Uterus (tissue), 4 donors: ENCODE data around the gene SYNJ2. TPM values are rescaled to one million over a fixed set of nuclear protein-coding genes. Genes with fewer than 3 reads are reported as not detected.

Experiments
- DNase-seq, 2 donors: peaks; one replicate each; pipeline ENCODE4 v3.0.0-alpha.2; 2019 to 2020
- H3K27ac ChIP-seq, 2 donors: fragments of 200-600 bp; sonication (generic); 1 replicate in 1 of 2; 2 replicates in 1 of 2; pipeline ENCODE4 v1.5.1; 2016 to 2018
- H3K27me3 ChIP-seq, 2 donors: fragments of 200-600 bp; sonication (generic); one replicate each; pipeline ENCODE4 v1.5.1; 2018 to 2019; ENCODE audit warnings: control low read depth in 1 of 2
- H3K36me3 ChIP-seq, 2 donors: fragments of 200-600 bp; sonication (generic); one replicate each; pipeline ENCODE4 v1.5.1; 2019; ENCODE audit warnings: control low read depth in 1 of 2
- H3K4me1 ChIP-seq, 2 donors: fragments of 200-600 bp; sonication (generic); one replicate each; pipeline ENCODE4 v1.5.1; 2018 to 2019; ENCODE audit warnings: control low read depth in 1 of 2
- H3K4me3 ChIP-seq, 2 donors: fragments of 200-600 bp; sonication (generic); 1 replicate in 1 of 2; 2 replicates in 1 of 2; pipeline ENCODE4 v1.5.1; 2018 to 2019; ENCODE audit warnings: mild to moderate bottlenecking in 1 of 2
- H3K9me3 ChIP-seq, 2 donors: fragments of 200-600 bp; sonication (generic); one replicate each; pipeline ENCODE4 v1.5.1; 2019; ENCODE audit warnings: control low read depth in 1 of 2
- POLR2A ChIP-seq, 2 donors: fragments of 450-650 bp; IDR thresholded peaks; one replicate each; pipeline ENCODE4 v1.6.1; 2016; ENCODE audit warnings: antibody characterized with exemption in 2 of 2, mild to moderate bottlenecking in 1 of 2, moderate library complexity in 1 of 2
- intact Hi-C: fragments of 100-400 bp; cut with DNase I; formaldehyde crosslinking; loops from one replicate; pipeline ENCODE4 v1.15.1; 2023; ENCODE audit warnings: low total_unique reads
- total RNA-seq, 4 donors: library from RNA; depleted of rRNA in 3 of 4; stranded (reverse); fragments of >200 nt in 3 of 4; gene quantifications; one replicate each; pipeline versions ENCODE4 v1.1.0 to v1.2.4, GENCODE V29; 2014 to 2023
- TF ChIP-seq, protein P1 (sequence below), 4 experiments: fragments of 200-600 bp in 2 of 4; fragments of 450-650 bp in 2 of 4; sonication (generic) in 2 of 4; IDR thresholded peaks; one replicate each; pipeline ENCODE4 v1.5.1; 2016 to 2019; ENCODE audit warnings: antibody characterized with exemption in 4 of 4, mild to moderate bottlenecking in 2 of 4, moderate library complexity in 1 of 4
- donor health status: DM: yes; HTN: yes; CAD: no.

SYNJ2 gene
- total RNA-seq, 4 donors from 2014 or later: 9.5 to 32.2 (median 13.5) TPM

- no peak for DNase-seq
- Histone ChIP-seq H3K27ac (peak overlapping the region in 1 of 2 donors; percentile 13), H3K4me3 (no peak overlapping the region), H3K27me3 (no peaks in the 10 kb centered on the region), H3K36me3 (no peaks in the 10 kb centered on the region), H3K4me1 (peaks cover 10 to 11% of the 10 kb centered on the region in 2 donors), H3K9me3 (no peaks in the 10 kb centered on the region)
- TF ChIP-seq, protein P1, sequence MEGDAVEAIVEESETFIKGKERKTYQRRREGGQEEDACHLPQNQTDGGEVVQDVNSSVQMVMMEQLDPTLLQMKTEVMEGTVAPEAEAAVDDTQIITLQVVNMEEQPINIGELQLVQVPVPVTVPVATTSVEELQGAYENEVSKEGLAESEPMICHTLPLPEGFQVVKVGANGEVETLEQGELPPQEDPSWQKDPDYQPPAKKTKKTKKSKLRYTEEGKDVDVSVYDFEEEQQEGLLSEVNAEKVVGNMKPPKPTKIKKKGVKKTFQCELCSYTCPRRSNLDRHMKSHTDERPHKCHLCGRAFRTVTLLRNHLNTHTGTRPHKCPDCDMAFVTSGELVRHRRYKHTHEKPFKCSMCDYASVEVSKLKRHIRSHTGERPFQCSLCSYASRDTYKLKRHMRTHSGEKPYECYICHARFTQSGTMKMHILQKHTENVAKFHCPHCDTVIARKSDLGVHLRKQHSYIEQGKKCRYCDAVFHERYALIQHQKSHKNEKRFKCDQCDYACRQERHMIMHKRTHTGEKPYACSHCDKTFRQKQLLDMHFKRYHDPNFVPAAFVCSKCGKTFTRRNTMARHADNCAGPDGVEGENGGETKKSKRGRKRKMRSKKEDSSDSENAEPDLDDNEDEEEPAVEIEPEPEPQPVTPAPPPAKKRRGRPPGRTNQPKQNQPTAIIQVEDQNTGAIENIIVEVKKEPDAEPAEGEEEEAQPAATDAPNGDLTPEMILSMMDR (IDR thresholded peaks at IDR 0.05): no peak
- TF ChIP-seq POLR2A (IDR thresholded peaks at IDR 0.05): no peak
- intact Hi-C loops: no loop called here
Measured at GRCh38 chr6:158008864-158009113, 27.1 kb downstream of the SYNJ2 start.

DNA sequence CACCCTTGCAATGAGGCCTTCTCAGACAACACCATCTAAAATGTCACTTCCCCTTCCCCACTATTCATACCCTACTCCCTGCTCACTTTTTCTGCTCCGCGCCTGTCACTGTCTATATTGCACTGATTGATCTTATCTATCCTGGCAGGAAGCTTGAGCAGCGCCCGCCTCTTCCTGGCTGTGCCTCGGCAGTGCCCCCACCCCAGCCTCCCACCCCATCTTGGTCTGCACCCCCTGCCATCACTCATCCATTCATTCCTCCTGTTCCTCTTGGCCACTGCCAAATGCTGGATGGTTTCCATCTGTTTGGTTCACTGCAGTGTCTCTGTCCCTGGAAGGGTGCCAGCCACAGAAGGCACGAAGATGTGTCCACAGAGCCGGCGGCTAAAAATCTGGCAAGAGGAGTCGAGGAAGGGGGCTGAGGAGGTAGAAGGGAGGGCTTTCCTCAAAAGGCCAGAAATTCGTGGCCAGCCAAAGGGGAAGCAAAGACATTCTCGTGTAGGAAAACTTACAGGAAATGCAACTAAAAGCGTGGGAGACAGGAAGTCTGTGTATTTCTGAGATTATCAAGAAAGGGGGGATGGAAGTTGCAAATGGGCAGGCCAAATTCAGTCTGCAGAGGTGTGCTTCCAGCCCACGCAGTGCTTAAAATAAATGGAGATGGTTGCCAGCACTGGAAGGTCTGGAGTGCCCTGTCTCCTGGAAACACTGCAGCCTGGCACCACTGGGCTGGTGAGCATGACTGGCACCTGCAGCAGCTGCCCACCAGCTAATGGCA lies 27.6 kb downstream of the SYNJ2 start:
- intact Hi-C loops: no loop called here
- Histone ChIP-seq H3K36me3 (no peaks in the 10 kb centered on the region), H3K27ac (peak overlapping the region; percentile 12 to 13), H3K27me3 (no peaks in the 10 kb centered on the region), H3K9me3 (no peaks in the 10 kb centered on the region), H3K4me3 (no peak overlapping the region), H3K4me1 (peaks cover 5 to 11% of the 10 kb centered on the region in 2 donors)
- TF ChIP-seq, protein P1 (IDR thresholded peaks at IDR 0.05): no peak
- TF ChIP-seq POLR2A (IDR thresholded peaks at IDR 0.05): no peak
- DNase-seq: peak; percentile 59 to 64

GRCh38 chr6:158009935-158010585 lies 28.4 kb downstream of the SYNJ2 start:
- H3K4me3 ChIP-seq: no peak overlapping the region
- no peaks in the 10 kb centered on the region for H3K36me3 ChIP-seq
- no peaks in the 10 kb centered on the region for H3K9me3 ChIP-seq
- no peaks in the 10 kb centered on the region for H3K27me3 ChIP-seq
- TF ChIP-seq, protein P1 (IDR thresholded peaks at IDR 0.05): no peak
- no peak for TF ChIP-seq POLR2A (IDR thresholded peaks at IDR 0.05)
- intact Hi-C loops: no loop called here
- no peak for DNase-seq
- peaks cover 0 to 11% of the 10 kb centered on the region in 2 donors for H3K4me1 ChIP-seq
- peak overlapping the region in 1 of 2 donors; percentile 13 for H3K27ac ChIP-seq

- intact Hi-C loops: no loop called here
Measured at GRCh38 chr6:158010591-158011477, 29.2 kb downstream of the SYNJ2 start.

More at GRCh38 chr6:158010591-158011477, 29.2 kb downstream of the SYNJ2 start:
- no peak for DNase-seq
- no peak overlapping the region for H3K4me3 ChIP-seq
- no peaks in the 10 kb centered on the region for H3K27me3 ChIP-seq
- peaks cover 0 to 11% of the 10 kb centered on the region in 2 donors for H3K4me1 ChIP-seq
- TF ChIP-seq, protein P1 (IDR thresholded peaks at IDR 0.05): no peak
- no peak for TF ChIP-seq POLR2A (IDR thresholded peaks at IDR 0.05)
- H3K27ac ChIP-seq: no peak overlapping the region
- no peaks in the 10 kb centered on the region for H3K36me3 ChIP-seq
- H3K9me3 ChIP-seq: no peaks in the 10 kb centered on the region
